ENCODE data around the gene MRFAP1L1. TPM values are rescaled to one million over a fixed set of nuclear protein-coding genes. Genes with fewer than 3 reads are reported as not detected.

The MRFAP1L1 gene
- total RNA-seq, 1 experiment from 2014 or later, result 57.7 TPM

DNA sequence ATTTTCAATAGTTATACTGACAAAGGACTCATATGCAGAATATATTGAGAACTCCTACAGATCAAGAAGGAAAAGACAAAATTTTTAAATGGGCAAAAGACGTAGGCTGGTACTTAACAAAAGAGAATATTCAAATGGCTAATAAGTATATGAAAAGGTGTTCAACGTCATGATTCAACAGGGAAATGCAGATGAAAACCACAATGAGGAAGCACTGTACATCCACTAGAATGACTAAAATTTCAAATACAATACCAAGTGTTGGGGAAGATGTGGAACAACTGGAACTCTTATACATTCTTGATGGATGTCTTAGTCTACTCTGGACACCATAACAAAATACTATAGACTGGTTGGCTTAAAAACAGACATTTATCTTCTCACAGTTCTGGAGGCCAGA lies 1.3 kb upstream of the MRFAP1L1 start:
- no peak overlapping the region for H2AK5ac ChIP-seq (ENCODE audit: insufficient read length, low read length)
- no peaks in the 10 kb centered on the region for H3K9me3 ChIP-seq (ENCODE audit: control insufficient read depth, low read depth, low read length)
- Mint-ChIP-seq H3K9me3 (peaks cover 4 to 10% of the 10 kb centered on the region in 2 experiments; a peak in 3 of 5 replicates), H3K4me3 (peak overlapping the region in 1 of 2 experiments; percentile 27; a peak in 1 of 5 replicates), H3K36me3 (ENCODE audit: insufficient read depth in 1 of 3, low read depth in 3 of 3) (peaks cover 19 to 24% (median 19%) of the 10 kb centered on the region in 3 experiments), H3K27me3 (ENCODE audit: low read depth) (peaks cover 45% of the 10 kb centered on the region), H3K4me1 (peaks cover 17 to 32% of the 10 kb centered on the region in 2 experiments), H3K27ac (no peak overlapping the region)
- TF ChIP-seq, protein P1, sequence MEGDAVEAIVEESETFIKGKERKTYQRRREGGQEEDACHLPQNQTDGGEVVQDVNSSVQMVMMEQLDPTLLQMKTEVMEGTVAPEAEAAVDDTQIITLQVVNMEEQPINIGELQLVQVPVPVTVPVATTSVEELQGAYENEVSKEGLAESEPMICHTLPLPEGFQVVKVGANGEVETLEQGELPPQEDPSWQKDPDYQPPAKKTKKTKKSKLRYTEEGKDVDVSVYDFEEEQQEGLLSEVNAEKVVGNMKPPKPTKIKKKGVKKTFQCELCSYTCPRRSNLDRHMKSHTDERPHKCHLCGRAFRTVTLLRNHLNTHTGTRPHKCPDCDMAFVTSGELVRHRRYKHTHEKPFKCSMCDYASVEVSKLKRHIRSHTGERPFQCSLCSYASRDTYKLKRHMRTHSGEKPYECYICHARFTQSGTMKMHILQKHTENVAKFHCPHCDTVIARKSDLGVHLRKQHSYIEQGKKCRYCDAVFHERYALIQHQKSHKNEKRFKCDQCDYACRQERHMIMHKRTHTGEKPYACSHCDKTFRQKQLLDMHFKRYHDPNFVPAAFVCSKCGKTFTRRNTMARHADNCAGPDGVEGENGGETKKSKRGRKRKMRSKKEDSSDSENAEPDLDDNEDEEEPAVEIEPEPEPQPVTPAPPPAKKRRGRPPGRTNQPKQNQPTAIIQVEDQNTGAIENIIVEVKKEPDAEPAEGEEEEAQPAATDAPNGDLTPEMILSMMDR (conservative IDR thresholded peaks at IDR 0.05), result no peak
- H3K27ac ChIP-seq (ENCODE audit: insufficient read length, low read depth, low read length), result no peak overlapping the region
- H4K91ac ChIP-seq (ENCODE audit: insufficient read length, low read depth, low read length), result no peak overlapping the region
- WGBS (ENCODE audit: extremely low coverage, insufficient read length, low lambda C conversion rate), result no CpG with 5 or more reads among the region's 2 CpGs
- H2BK15ac ChIP-seq (ENCODE audit: low read depth, low read length), result no peak overlapping the region
- H3K4ac ChIP-seq (ENCODE audit: low read depth, low read length), result no peak overlapping the region
- H3K56ac ChIP-seq (ENCODE audit: insufficient read length, low read depth, low read length), result no peak overlapping the region
- H2BK12ac ChIP-seq (ENCODE audit: insufficient read length, low read depth, low read length), result no peak overlapping the region
- H3K9ac ChIP-seq (ENCODE audit: extremely low read depth, insufficient read length, low read length), result no peak overlapping the region
- no peak overlapping the region for H2BK120ac ChIP-seq (ENCODE audit: low read depth, low read length, poor library complexity, severe bottlenecking)
- H3K4me2 ChIP-seq (ENCODE audit: insufficient read depth, insufficient read length, low read length), result no peak overlapping the region
- no peaks in the 10 kb centered on the region for H4K20me1 ChIP-seq (ENCODE audit: control insufficient read depth, insufficient read depth, insufficient read length)
- H4K8ac ChIP-seq (replicated peaks; ENCODE audit: insufficient read length, low read depth, low read length), result no peak overlapping the region
- H3K79me1 ChIP-seq (ENCODE audit: insufficient read depth, low read depth, low read length, poor library complexity, severe bottlenecking), result peaks cover 11% of the 10 kb centered on the region
- H3K27me3 ChIP-seq (ENCODE audit: insufficient read depth, low read length), result peaks cover 2% of the 10 kb centered on the region
- H3K4me1 ChIP-seq (ENCODE audit: insufficient read depth, low read length), result peaks cover 8% of the 10 kb centered on the region
- no peak overlapping the region for H3K18ac ChIP-seq (ENCODE audit: insufficient read length, low read depth, low read length)
- H3K14ac ChIP-seq (ENCODE audit: insufficient read depth, low read length), result no peak overlapping the region
- DNase-seq, result no peak
- H2AFZ ChIP-seq (ENCODE audit: low read length), result no peak overlapping the region
- no peak overlapping the region for H4K5ac ChIP-seq (ENCODE audit: insufficient read length, low read depth, low read length)
- no peak overlapping the region for H3T11ph ChIP-seq (ENCODE audit: low read length)
- H3K23ac ChIP-seq (ENCODE audit: insufficient read length, low read depth, low read length), result no peak overlapping the region
- peaks cover 23% of the 10 kb centered on the region; the same call in 1 of the 2 replicates for H3K79me2 ChIP-seq (ENCODE audit: insufficient read depth, low read length)
- no peak overlapping the region for H2BK5ac ChIP-seq (ENCODE audit: insufficient read length, low read length)
- peaks cover 12% of the 10 kb centered on the region for H3K23me2 ChIP-seq (ENCODE audit: insufficient read length, low read depth, low read length, poor library complexity, severe bottlenecking)
- H2BK20ac ChIP-seq (ENCODE audit: low read depth, low read length, poor library complexity, severe bottlenecking), result no peak overlapping the region
